Trophoblast cell (in vitro differentiated cells and primary cell): Measurements from ENCODE around the gene CS.

Experiments used
- DNase-seq, 2 donors: peaks; one replicate each; pipeline ENCODE4 v3.0.0-alpha.2; 2016
- H2AFZ ChIP-seq: 2 replicates; pipeline ENCODE4 v1.6.1; 2013; ENCODE audit warnings: low read length, moderate library complexity, mild to moderate bottlenecking; ENCODE audit not compliant: insufficient read depth, poor library complexity
- H2AK5ac ChIP-seq: 2 replicates; pipeline ENCODE4 v1.6.1; 2013; ENCODE audit warnings: mild to moderate bottlenecking, low read length
- H2BK120ac ChIP-seq: 2 replicates; pipeline ENCODE4 v1.6.1; 2013; ENCODE audit warnings: low read length, mild to moderate bottlenecking, moderate library complexity; ENCODE audit not compliant: insufficient read depth, poor library complexity
- H2BK12ac ChIP-seq: 2 replicates; pipeline ENCODE4 v1.6.1; 2013; ENCODE audit warnings: mild to moderate bottlenecking, low read length, moderate library complexity
- H2BK5ac ChIP-seq: 2 replicates; pipeline ENCODE4 v1.6.1; 2013; ENCODE audit warnings: low read length, low read depth, moderate library complexity, mild to moderate bottlenecking; ENCODE audit not compliant: poor library complexity
- H3K14ac ChIP-seq: 2 replicates; pipeline ENCODE4 v1.6.1; 2013; ENCODE audit warnings: mild to moderate bottlenecking, low read length
- H3K18ac ChIP-seq: 2 replicates; pipeline ENCODE4 v1.6.1; 2013; ENCODE audit warnings: mild to moderate bottlenecking, low read length
- H3K23ac ChIP-seq: 2 replicates; pipeline ENCODE4 v1.6.1; 2013; ENCODE audit warnings: low read length
- H3K27ac ChIP-seq: 2 replicates; pipeline ENCODE4 v1.5.1; 2013; ENCODE audit warnings: low read depth, mild to moderate bottlenecking, inconsistent platforms, low read length, moderate library complexity
- H3K27me3 ChIP-seq: 2 replicates; pipeline ENCODE4 v1.6.1; 2013; ENCODE audit warnings: inconsistent platforms, mild to moderate bottlenecking, low read length, moderate library complexity; ENCODE audit not compliant: insufficient read depth
- H3K36me3 ChIP-seq, 2 experiments: 1 replicate in 1 of 2; 2 replicates in 1 of 2; pipeline ENCODE4 v1.6.1; 2013; ENCODE audit warnings: low read length in 2 of 2, mild to moderate bottlenecking in 2 of 2, moderate library complexity in 1 of 2; ENCODE audit not compliant: insufficient read depth in 2 of 2, control insufficient read depth in 1 of 2
- H3K4ac ChIP-seq: 2 replicates; pipeline ENCODE4 v1.6.1; 2013; ENCODE audit warnings: low read depth, mild to moderate bottlenecking, low read length, moderate library complexity
- H3K4me1 ChIP-seq, 2 experiments: 1 replicate in 1 of 2; 2 replicates in 1 of 2; pipeline ENCODE4 v1.6.1; 2013; ENCODE audit warnings: low read length in 2 of 2, mild to moderate bottlenecking in 2 of 2, moderate library complexity in 1 of 2; ENCODE audit not compliant: insufficient read depth in 2 of 2, control insufficient read depth in 1 of 2
- H3K4me2 ChIP-seq: 2 replicates; pipeline ENCODE4 v1.6.1; 2013; ENCODE audit warnings: inconsistent platforms, mild to moderate bottlenecking, low read length, moderate library complexity
- H3K4me3 ChIP-seq: 2 replicates; pipeline ENCODE4 v1.5.1; 2013; ENCODE audit warnings: mild to moderate bottlenecking, low read depth, low read length, inconsistent platforms
- H3K79me1 ChIP-seq: one replicate; pipeline ENCODE4 v1.6.1; 2013; ENCODE audit warnings: low read length
- H3K79me2 ChIP-seq: 2 replicates; pipeline ENCODE4 v1.6.1; 2013; ENCODE audit warnings: low read length, mild to moderate bottlenecking; ENCODE audit not compliant: control insufficient read depth, insufficient read depth, poor library complexity
- H3K9ac ChIP-seq: 2 replicates; pipeline ENCODE4 v1.6.1; 2013; ENCODE audit warnings: mild to moderate bottlenecking, low read length
- H3K9me3 ChIP-seq: 2 replicates; pipeline ENCODE4 v1.6.1; 2013; ENCODE audit warnings: low read depth, mild to moderate bottlenecking, control low read depth, inconsistent platforms, low read length; ENCODE audit not compliant: insufficient read depth
- H4K12ac ChIP-seq: 2 replicates; pipeline ENCODE4 v1.6.1; 2013; ENCODE audit warnings: low read depth, mild to moderate bottlenecking, low read length, moderate library complexity
- H4K8ac ChIP-seq: 2 replicates; pipeline ENCODE4 v1.6.1; 2013; ENCODE audit warnings: low read depth, mild to moderate bottlenecking, low read length, moderate library complexity
- H4K91ac ChIP-seq: one replicate; pipeline ENCODE4 v1.6.1; 2013; ENCODE audit warnings: low read depth, mild to moderate bottlenecking, low read length, moderate library complexity
- WGBS: extraction: QIAGEN DNeasy Blood & Tissue Kit; methylation state at CpG from one replicate; pipeline ENCODE4 v1.1.7; 2013; ENCODE audit warnings: missing lambda C conversion rate; ENCODE audit not compliant: insufficient read length, insufficient coverage; ENCODE audit errors: extremely low coverage; 5-methylcytosine and 5-hydroxymethylcytosine counted together

Gene CS

GRCh38 chr12:56248711-56249110 lies 51.4 kb downstream of the CS start:
- H4K12ac ChIP-seq = no peak overlapping the region
- no peak overlapping the region for H2AK5ac ChIP-seq
- WGBS = no CpG with 5 or more reads among the region's 8 CpGs

GRCh38 chr12:56247923-56248322 lies 52.2 kb downstream of the CS start:
- H3K79me1 ChIP-seq = no peaks in the 10 kb centered on the region
- H3K4me2 ChIP-seq = no peak overlapping the region
- no peak overlapping the region for H2BK5ac ChIP-seq
- no peak overlapping the region for H2AK5ac ChIP-seq
- no CpG with 5 or more reads among the region's 16 CpGs for WGBS
- no peak overlapping the region for H3K4ac ChIP-seq
- H3K14ac ChIP-seq = no peak overlapping the region
- no peak overlapping the region for H2AFZ ChIP-seq
- no peak overlapping the region for H2BK12ac ChIP-seq
- H4K8ac ChIP-seq = no peak overlapping the region
- H3K27me3 ChIP-seq = no peaks in the 10 kb centered on the region
- DNase-seq = no peak
- peaks cover 72 to 78% of the 10 kb centered on the region in 2 experiments for H3K36me3 ChIP-seq
- no peaks in the 10 kb centered on the region for H3K4me1 ChIP-seq
- no peak overlapping the region for H3K27ac ChIP-seq
- H4K91ac ChIP-seq = no peak overlapping the region
- no peak overlapping the region for H3K9ac ChIP-seq
- H3K18ac ChIP-seq = no peak overlapping the region
- H2BK120ac ChIP-seq = no peak overlapping the region
- H3K4me3 ChIP-seq = no peak overlapping the region
- H3K23ac ChIP-seq = no peak overlapping the region
- H3K79me2 ChIP-seq = no peaks in the 10 kb centered on the region
- no peak overlapping the region for H4K12ac ChIP-seq
- H3K9me3 ChIP-seq = no peaks in the 10 kb centered on the region

More at GRCh38 chr12:56248711-56249110, 51.4 kb downstream of the CS start:
- no peak overlapping the region for H3K4me3 ChIP-seq
- no peak overlapping the region for H2BK12ac ChIP-seq
- no peaks in the 10 kb centered on the region for H3K9me3 ChIP-seq
- no peak overlapping the region for H3K23ac ChIP-seq
- peaks cover 71 to 78% of the 10 kb centered on the region in 2 experiments for H3K36me3 ChIP-seq
- no peak overlapping the region for H4K8ac ChIP-seq
- H2BK5ac ChIP-seq = no peak overlapping the region
- no peak overlapping the region for H2BK120ac ChIP-seq
- H3K4me2 ChIP-seq = no peak overlapping the region
- no peak overlapping the region for H3K4ac ChIP-seq
- no peaks in the 10 kb centered on the region for H3K4me1 ChIP-seq
- no peak for DNase-seq
- no peak overlapping the region for H2AFZ ChIP-seq
- no peaks in the 10 kb centered on the region for H3K79me2 ChIP-seq
- H3K27ac ChIP-seq = no peak overlapping the region
- no peaks in the 10 kb centered on the region for H3K27me3 ChIP-seq
- no peak overlapping the region for H3K14ac ChIP-seq
- no peak overlapping the region for H4K91ac ChIP-seq
- no peaks in the 10 kb centered on the region for H3K79me1 ChIP-seq
- no peak overlapping the region for H3K9ac ChIP-seq
- no peak overlapping the region for H3K18ac ChIP-seq

- no CpG with 5 or more reads among the region's 14 CpGs for WGBS
- H4K12ac ChIP-seq = no peak overlapping the region
These were observed 55.6 kb downstream of the CS start for GRCh38 chr12:56244494-56244893.

GRCh38 chr12:56243731-56244181 lies 56.4 kb downstream of the CS start:
- peaks cover 85 to 87% of the 10 kb centered on the region in 2 experiments for H3K36me3 ChIP-seq
- no peak overlapping the region for H2AK5ac ChIP-seq
- no peak overlapping the region for H3K27ac ChIP-seq
- no peak overlapping the region for H3K4me2 ChIP-seq
- no peak overlapping the region for H2AFZ ChIP-seq
- DNase-seq = no peak
- no peak overlapping the region for H4K91ac ChIP-seq
- no peaks in the 10 kb centered on the region for H3K79me2 ChIP-seq
- H4K8ac ChIP-seq = no peak overlapping the region
- H3K9ac ChIP-seq = no peak overlapping the region
- WGBS = no CpG with 5 or more reads among the region's 3 CpGs
- H3K4me1 ChIP-seq = no peaks in the 10 kb centered on the region
- no peak overlapping the region for H2BK12ac ChIP-seq
- H2BK5ac ChIP-seq = no peak overlapping the region
- no peaks in the 10 kb centered on the region for H3K9me3 ChIP-seq
- no peaks in the 10 kb centered on the region for H3K27me3 ChIP-seq
- H3K23ac ChIP-seq = no peak overlapping the region
- no peak overlapping the region for H3K4me3 ChIP-seq
- no peak overlapping the region for H3K4ac ChIP-seq
- H4K12ac ChIP-seq = no peak overlapping the region
- no peak overlapping the region for H3K14ac ChIP-seq
- no peaks in the 10 kb centered on the region for H3K79me1 ChIP-seq
- no peak overlapping the region for H2BK120ac ChIP-seq
- no peak overlapping the region for H3K18ac ChIP-seq

More at GRCh38 chr12:56244494-56244893, 55.6 kb downstream of the CS start:
- H3K23ac ChIP-seq = no peak overlapping the region
- H2BK12ac ChIP-seq = no peak overlapping the region
- no peak overlapping the region for H3K4me2 ChIP-seq
- no peak overlapping the region for H2AFZ ChIP-seq
- H3K27ac ChIP-seq = no peak overlapping the region
- no peak overlapping the region for H2BK120ac ChIP-seq
- H3K79me1 ChIP-seq = no peaks in the 10 kb centered on the region
- DNase-seq = no peak
- H3K4me1 ChIP-seq = no peaks in the 10 kb centered on the region
- no peaks in the 10 kb centered on the region for H3K27me3 ChIP-seq
- H3K9ac ChIP-seq = no peak overlapping the region
- no peak overlapping the region for H3K4me3 ChIP-seq
- no peak overlapping the region for H2AK5ac ChIP-seq
- no peak overlapping the region for H4K8ac ChIP-seq
- peaks cover 83 to 86% of the 10 kb centered on the region in 2 experiments for H3K36me3 ChIP-seq
- no peak overlapping the region for H3K4ac ChIP-seq
- no peaks in the 10 kb centered on the region for H3K9me3 ChIP-seq
- H2BK5ac ChIP-seq = no peak overlapping the region
- no peaks in the 10 kb centered on the region for H3K79me2 ChIP-seq
- H4K91ac ChIP-seq = no peak overlapping the region
- H3K18ac ChIP-seq = no peak overlapping the region
- H3K14ac ChIP-seq = no peak overlapping the region
